SU-DHL-6 (cell line): ENCODE data around the gene MOSMO.

Source experiments
- CTCF ChIP-seq: fragments of 200-600 bp; sonication (generic); IDR thresholded peaks from one replicate; pipeline ENCODE4 v1.5.1; 2017; ENCODE audit warnings: antibody characterized with exemption, mild to moderate bottlenecking, low read length, moderate library complexity; ENCODE audit not compliant: insufficient read depth, poor library complexity, severe bottlenecking
- EZH2phosphoT487 ChIP-seq: fragments of 200-600 bp; sonication (generic), shearing (Covaris generic); conservative IDR thresholded peaks from 2 replicates; pipeline ENCODE4 v1.6.1; 2018; ENCODE audit warnings: mild to moderate bottlenecking, antibody characterized with exemption, low read length, moderate library complexity, mixed read lengths

- TF ChIP-seq CTCF (no peak), EZH2phosphoT487 (no peak)
Observed at GRCh38 chr16:22073350-22073749, 65.4 kb downstream of the MOSMO start.
